Amniotic epithelial cell (primary cell): ENCODE data around the gene C11orf68.

Experiments used
- DNase-seq: peaks from one replicate; pipeline ENCODE4 v3.0.0-alpha.2; 2010; ENCODE audit warnings: low read depth

C11orf68 gene

GRCh38 chr11:65890324-65891218 is 28.3 kb downstream of the C11orf68 start, which contains the start of gene CCDC85B:
TSS of gene CCDC85B (plus strand) at chr11:65890673. CDS start at chr11:65890784, 111 bp downstream.
- peak; percentile 89 for DNase-seq

GRCh38 chr11:65888163-65888814 is 30.6 kb downstream of the C11orf68 start, which contains the start of gene FIBP:
TSS of gene FIBP (minus strand) at chr11:65888471. CDS start at chr11:65888418, 53 bp downstream.
- DNase-seq = peak; percentile 95

GRCh38 chr11:65887723-65888162 is 31.1 kb downstream of the C11orf68 start:
- DNase-seq = peak; percentile 22

- no peak for DNase-seq
These were observed 31.8 kb downstream of the C11orf68 start for GRCh38 chr11:65886826-65887722.

- no peak for DNase-seq
These were observed 32.9 kb downstream of the C11orf68 start for GRCh38 chr11:65885808-65886536.

- no peak for DNase-seq
These were observed 33.6 kb downstream of the C11orf68 start for GRCh38 chr11:65885231-65885630.

- peak; percentile 64 for DNase-seq
These were observed 34.2 kb downstream of the C11orf68 start for GRCh38 chr11:65884716-65885092.

- DNase-seq = no peak
These were observed 34.8 kb downstream of the C11orf68 start for GRCh38 chr11:65883786-65884715.

GRCh38 chr11:65883058-65883761 is 35.7 kb downstream of the C11orf68 start:
- no peak for DNase-seq

- DNase-seq = no peak
These were observed 36.5 kb downstream of the C11orf68 start for GRCh38 chr11:65882120-65883057.

GRCh38 chr11:65880844-65881421 is 37.9 kb downstream of the C11orf68 start:
- DNase-seq = no peak

- DNase-seq = no peak
These were observed 38.8 kb downstream of the C11orf68 start for GRCh38 chr11:65880027-65880426.

- DNase-seq = no peak
These were observed 39.2 kb downstream of the C11orf68 start, which contains the start of gene CTSW for GRCh38 chr11:65879617-65880016. TSS of gene CTSW (plus strand) at chr11:65879837. CDS start at chr11:65879855, 18 bp downstream.

- peak; percentile 86 for DNase-seq
These were observed 45.3 kb downstream of the C11orf68 start for GRCh38 chr11:65873318-65874156.

- DNase-seq = no peak
These were observed 46.1 kb downstream of the C11orf68 start, which contains the start of gene EFEMP2 for GRCh38 chr11:65872586-65873317. TSS of gene EFEMP2 (minus strand) at chr11:65872800. CDS start at chr11:65872354, 446 bp downstream.
